ENCODE measurements around the gene RNF212.
"Not testable (repeated sequence)": the region's sequence is repeated elsewhere in the genome, so short reads cannot be mapped to it uniquely, and the experiment has no call there.

RNF212 gene

GRCh38 chr4:1047976-1048772, 65.2 kb downstream of the RNF212 start:
- DNase-seq: no peak

GRCh38 chr4:1047106-1047975, 66.0 kb downstream of the RNF212 start:
- no peak for DNase-seq

- not testable (repeated sequence) for DNase-seq
Observed at GRCh38 chr4:1046581-1047011, 66.8 kb downstream of the RNF212 start.

- DNase-seq: no peak
Observed at GRCh38 chr4:1045595-1046201, 67.7 kb downstream of the RNF212 start.

- DNase-seq: no peak
Observed at GRCh38 chr4:1045193-1045594, 68.2 kb downstream of the RNF212 start.

GRCh38 chr4:1044469-1045192, 68.7 kb downstream of the RNF212 start:
- DNase-seq: no peak

GRCh38 chr4:1043651-1044468, 69.5 kb downstream of the RNF212 start:
- peak; percentile 76 for DNase-seq

- no peak for DNase-seq
Observed at GRCh38 chr4:1043162-1043561, 70.2 kb downstream of the RNF212 start.

GRCh38 chr4:1042352-1043055, 70.9 kb downstream of the RNF212 start:
- no peak for DNase-seq

GRCh38 chr4:1041936-1042330, 71.4 kb downstream of the RNF212 start:
- no peak for DNase-seq

- DNase-seq: no peak
Observed at GRCh38 chr4:1041147-1041935, 72.0 kb downstream of the RNF212 start.

- DNase-seq: no peak
Observed at GRCh38 chr4:1040344-1041146, 72.8 kb downstream of the RNF212 start.

- DNase-seq: no peak
Observed at GRCh38 chr4:1039493-1040343, 73.6 kb downstream of the RNF212 start.

GRCh38 chr4:1038948-1039492, 74.3 kb downstream of the RNF212 start:
- no peak for DNase-seq

- DNase-seq: no peak
Observed at GRCh38 chr4:1036976-1037810, 76.2 kb downstream of the RNF212 start.

- no peak for DNase-seq
Observed at GRCh38 chr4:1036095-1036494, 77.3 kb downstream of the RNF212 start.

- DNase-seq: no peak
Observed at GRCh38 chr4:1035510-1035909, 77.9 kb downstream of the RNF212 start.
